ENCODE data around the gene EXOC4. TPM values are rescaled to one million over a fixed set of nuclear protein-coding genes. Genes with fewer than 3 reads are reported as not detected.

The EXOC4 gene
- total RNA-seq, 1 experiment from 2014 or later, result 71.0 TPM

DNA sequence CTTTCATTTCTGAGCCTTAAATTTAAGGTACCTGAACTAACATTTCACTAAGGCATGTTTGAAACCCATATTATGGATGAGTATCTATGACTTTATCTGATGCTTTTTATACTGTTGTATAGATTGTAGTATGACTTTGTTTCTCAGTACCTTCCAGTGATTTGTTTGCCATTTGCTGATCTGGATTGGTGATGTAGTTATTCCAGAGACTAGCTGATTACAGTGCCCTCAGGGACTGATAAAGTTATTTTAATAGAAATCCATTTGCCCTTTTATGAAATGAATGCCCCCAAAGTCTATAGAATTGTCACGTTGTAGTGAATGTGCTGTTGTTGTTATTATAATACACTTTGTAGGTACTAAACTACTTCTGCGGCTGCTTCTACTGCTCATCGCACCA is 488.8 kb downstream of the EXOC4 start:
- no peak for DNase-seq (ENCODE audit: low read depth, low spot score)
- intact Hi-C loops (cut with micrococcal nuclease; ENCODE audit: unreplicated experiment), result no loop called here
- ATAC-seq, result no peak
- H3K36me3 ChIP-seq (ENCODE audit: control insufficient read depth, insufficient read depth, low read length), result no peaks in the 10 kb centered on the region
- H3K27me3 ChIP-seq (ENCODE audit: control insufficient read depth, insufficient read depth, low read length), result no peaks in the 10 kb centered on the region
- no TSS peak for BruUV-seq (replicated peaks)
- ChIA-PET CTCF (no interaction called here), POLR2A (no interaction called here)
- in situ Hi-C loops (cut with HindIII; ENCODE audit: low pct_unique_long_range_greater_than_20kb, low sequenced_read_pairs), result no loop called here
- no peak overlapping the region for H3K4me3 ChIP-seq (ENCODE audit: low read depth in 2 of 2, low read length in 2 of 2)
- H3K27ac ChIP-seq (ENCODE audit: low read length), result no peak overlapping the region
- H3K4me1 ChIP-seq (ENCODE audit: control insufficient read depth, insufficient read depth, low read length), result no peaks in the 10 kb centered on the region
- no peaks in the 10 kb centered on the region for H3K9me3 ChIP-seq (ENCODE audit: control insufficient read depth, insufficient read depth, low read depth, low read length)
- TF ChIP-seq, protein P1, sequence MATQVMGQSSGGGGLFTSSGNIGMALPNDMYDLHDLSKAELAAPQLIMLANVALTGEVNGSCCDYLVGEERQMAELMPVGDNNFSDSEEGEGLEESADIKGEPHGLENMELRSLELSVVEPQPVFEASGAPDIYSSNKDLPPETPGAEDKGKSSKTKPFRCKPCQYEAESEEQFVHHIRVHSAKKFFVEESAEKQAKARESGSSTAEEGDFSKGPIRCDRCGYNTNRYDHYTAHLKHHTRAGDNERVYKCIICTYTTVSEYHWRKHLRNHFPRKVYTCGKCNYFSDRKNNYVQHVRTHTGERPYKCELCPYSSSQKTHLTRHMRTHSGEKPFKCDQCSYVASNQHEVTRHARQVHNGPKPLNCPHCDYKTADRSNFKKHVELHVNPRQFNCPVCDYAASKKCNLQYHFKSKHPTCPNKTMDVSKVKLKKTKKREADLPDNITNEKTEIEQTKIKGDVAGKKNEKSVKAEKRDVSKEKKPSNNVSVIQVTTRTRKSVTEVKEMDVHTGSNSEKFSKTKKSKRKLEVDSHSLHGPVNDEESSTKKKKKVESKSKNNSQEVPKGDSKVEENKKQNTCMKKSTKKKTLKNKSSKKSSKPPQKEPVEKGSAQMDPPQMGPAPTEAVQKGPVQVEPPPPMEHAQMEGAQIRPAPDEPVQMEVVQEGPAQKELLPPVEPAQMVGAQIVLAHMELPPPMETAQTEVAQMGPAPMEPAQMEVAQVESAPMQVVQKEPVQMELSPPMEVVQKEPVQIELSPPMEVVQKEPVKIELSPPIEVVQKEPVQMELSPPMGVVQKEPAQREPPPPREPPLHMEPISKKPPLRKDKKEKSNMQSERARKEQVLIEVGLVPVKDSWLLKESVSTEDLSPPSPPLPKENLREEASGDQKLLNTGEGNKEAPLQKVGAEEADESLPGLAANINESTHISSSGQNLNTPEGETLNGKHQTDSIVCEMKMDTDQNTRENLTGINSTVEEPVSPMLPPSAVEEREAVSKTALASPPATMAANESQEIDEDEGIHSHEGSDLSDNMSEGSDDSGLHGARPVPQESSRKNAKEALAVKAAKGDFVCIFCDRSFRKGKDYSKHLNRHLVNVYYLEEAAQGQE (IDR thresholded peaks at IDR 0.05; ENCODE audit: insufficient read depth in 1 of 2, low read depth in 2 of 2, low read length in 1 of 2), result no peak
- TF ChIP-seq, protein P2, sequence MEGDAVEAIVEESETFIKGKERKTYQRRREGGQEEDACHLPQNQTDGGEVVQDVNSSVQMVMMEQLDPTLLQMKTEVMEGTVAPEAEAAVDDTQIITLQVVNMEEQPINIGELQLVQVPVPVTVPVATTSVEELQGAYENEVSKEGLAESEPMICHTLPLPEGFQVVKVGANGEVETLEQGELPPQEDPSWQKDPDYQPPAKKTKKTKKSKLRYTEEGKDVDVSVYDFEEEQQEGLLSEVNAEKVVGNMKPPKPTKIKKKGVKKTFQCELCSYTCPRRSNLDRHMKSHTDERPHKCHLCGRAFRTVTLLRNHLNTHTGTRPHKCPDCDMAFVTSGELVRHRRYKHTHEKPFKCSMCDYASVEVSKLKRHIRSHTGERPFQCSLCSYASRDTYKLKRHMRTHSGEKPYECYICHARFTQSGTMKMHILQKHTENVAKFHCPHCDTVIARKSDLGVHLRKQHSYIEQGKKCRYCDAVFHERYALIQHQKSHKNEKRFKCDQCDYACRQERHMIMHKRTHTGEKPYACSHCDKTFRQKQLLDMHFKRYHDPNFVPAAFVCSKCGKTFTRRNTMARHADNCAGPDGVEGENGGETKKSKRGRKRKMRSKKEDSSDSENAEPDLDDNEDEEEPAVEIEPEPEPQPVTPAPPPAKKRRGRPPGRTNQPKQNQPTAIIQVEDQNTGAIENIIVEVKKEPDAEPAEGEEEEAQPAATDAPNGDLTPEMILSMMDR (IDR thresholded peaks at IDR 0.05), result no peak
- TF ChIP-seq TCF7L2 (IDR thresholded peaks at IDR 0.05; ENCODE audit: low read depth, low read length), result no peak

DNA sequence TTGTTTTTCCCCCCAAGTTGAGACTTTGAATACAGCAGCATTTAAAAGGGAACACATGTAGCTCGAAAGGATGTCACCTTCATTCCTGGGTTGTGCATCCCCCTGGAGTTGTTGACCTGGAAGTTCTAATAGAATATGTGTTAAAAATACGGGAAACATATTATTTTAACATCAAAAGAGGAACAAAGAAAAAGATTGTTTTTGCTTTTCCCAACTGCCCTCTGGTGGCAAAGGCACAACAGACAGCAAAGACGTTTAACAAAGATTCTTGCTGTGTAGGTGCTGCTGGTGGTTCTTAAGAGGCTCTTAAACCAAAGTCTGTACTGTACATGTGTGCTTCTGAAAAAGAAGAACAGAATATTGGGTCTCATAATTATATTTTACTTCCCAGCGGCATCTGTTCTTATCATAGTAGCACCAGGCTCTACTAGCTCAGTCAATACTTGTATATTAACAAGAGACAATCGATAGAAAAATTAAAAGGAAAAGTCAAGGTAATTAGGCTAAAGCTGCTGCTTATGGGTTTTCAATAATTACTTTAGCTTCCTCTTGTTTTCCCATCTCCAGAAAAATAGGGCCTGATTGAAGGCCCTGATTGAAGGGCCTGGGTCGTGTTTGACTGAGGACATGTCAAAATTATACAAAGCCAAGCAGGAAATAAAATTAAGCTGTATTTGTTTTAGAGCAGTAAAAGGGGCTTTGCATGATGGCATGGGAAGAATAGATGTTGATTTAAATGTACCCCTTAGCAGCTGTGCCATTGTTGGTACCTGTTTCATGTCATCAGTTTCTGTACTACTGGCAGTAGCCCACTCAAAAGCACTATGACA is 490.0 kb downstream of the EXOC4 start:
- TF ChIP-seq POLR2AphosphoS5 (IDR thresholded peaks at IDR 0.05; ENCODE audit: low read depth, low read length) (no peak), TCF7L2 (IDR thresholded peaks at IDR 0.05; ENCODE audit: low read depth, low read length) (0 out of 2 replicates have a peak, but pooled peaks have one; percentile 19), SIN3A (IDR thresholded peaks at IDR 0.05; ENCODE audit: borderline replicate concordance, insufficient read depth, low read depth, low read length) (no peak)
- TF ChIP-seq, protein P2 (IDR thresholded peaks at IDR 0.05), result peak; percentile 57; the same call in 1 of the 2 replicates
- TF ChIP-seq, protein P1 (IDR thresholded peaks at IDR 0.05; ENCODE audit: insufficient read depth in 1 of 2, low read depth in 2 of 2, low read length in 1 of 2), result no peak
- CTCF ChIA-PET, result no interaction called here
- Histone ChIP-seq H3K9me3 (ENCODE audit: control insufficient read depth, insufficient read depth, low read depth, low read length) (no peaks in the 10 kb centered on the region), H3K27ac (ENCODE audit: low read length) (no peak overlapping the region), H3K4me1 (ENCODE audit: control insufficient read depth, insufficient read depth, low read length) (no peaks in the 10 kb centered on the region), H3K36me3 (ENCODE audit: control insufficient read depth, insufficient read depth, low read length) (no peaks in the 10 kb centered on the region), H3K27me3 (ENCODE audit: control insufficient read depth, insufficient read depth, low read length) (no peaks in the 10 kb centered on the region), H3K4me3 (ENCODE audit: low read depth in 2 of 2, low read length in 2 of 2) (no peak overlapping the region)
- POLR2A ChIA-PET, result interaction anchor here (0.5 kb wide), 1 partner anchor 67 kb away, joined by 6 read pairs; no protein-coding TSS in a partner anchor
- in situ Hi-C loops (cut with HindIII; ENCODE audit: low pct_unique_long_range_greater_than_20kb, low sequenced_read_pairs) (no loop called here), intact Hi-C loops (cut with micrococcal nuclease; ENCODE audit: unreplicated experiment) (no loop called here)
- DNase-seq (ENCODE audit: low read depth, low spot score) (peak; percentile 18), ATAC-seq (no peak)
- BruUV-seq (replicated peaks), result no TSS peak

Measured in Panc1 (cell line).